Stimulated activated CD4-positive, alpha-beta T cell treated with anti-CD3 and anti-CD28 coated beads, Interleukin-4, amount 100 ng/mL, for 1 hour (primary cell): ENCODE measurements around the gene SPATA12.

Experiments used
- DNase-seq: peaks from one replicate; pipeline ENCODE4 v3.0.0-alpha.2; 2020

The SPATA12 gene

DNA sequence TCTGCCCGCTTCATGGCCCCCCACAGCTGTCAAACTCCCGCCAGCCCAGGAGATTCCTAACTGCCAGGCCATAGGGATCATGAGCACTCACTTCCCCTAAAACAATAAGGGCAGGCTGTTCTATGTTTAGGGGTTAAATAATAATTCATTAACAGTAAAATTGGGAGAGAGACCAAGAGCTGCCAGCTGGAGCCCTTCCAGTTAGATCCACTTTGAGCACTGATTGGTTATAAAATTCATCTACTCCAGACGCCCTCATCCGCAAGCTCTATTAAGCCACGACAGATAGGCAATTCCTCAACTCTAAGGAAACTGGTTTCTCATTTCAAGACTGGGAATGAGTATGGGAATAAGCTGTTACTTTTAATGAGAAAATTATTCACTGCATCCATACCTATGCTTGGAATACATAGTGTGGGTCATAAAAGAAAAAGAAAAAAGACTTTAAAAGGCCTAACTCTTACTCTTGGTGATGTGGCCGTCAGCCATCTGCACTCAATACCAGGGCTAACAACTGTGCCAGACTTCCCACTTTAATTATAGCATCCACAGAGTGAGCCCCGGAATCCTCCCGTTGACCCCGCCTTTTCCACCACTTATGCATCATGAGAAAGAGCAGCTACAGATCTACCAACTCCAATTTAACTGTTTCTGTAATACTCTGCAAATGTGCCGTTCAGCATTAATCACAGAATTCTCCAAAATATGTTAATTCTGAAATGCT is 60.1 kb downstream of the SPATA12 start:
- DNase-seq = no peak
